ENCODE data around the gene RAX2. TPM values are rescaled to one million over a fixed set of nuclear protein-coding genes. Genes with fewer than 3 reads are reported as not detected.
"Not testable (repeated sequence)": the region's sequence is repeated elsewhere in the genome, so short reads cannot be mapped to it uniquely, and the experiment has no call there.

The RAX2 gene
- total RNA-seq, 1 donor from 2014 or later, result not detected

DNA sequence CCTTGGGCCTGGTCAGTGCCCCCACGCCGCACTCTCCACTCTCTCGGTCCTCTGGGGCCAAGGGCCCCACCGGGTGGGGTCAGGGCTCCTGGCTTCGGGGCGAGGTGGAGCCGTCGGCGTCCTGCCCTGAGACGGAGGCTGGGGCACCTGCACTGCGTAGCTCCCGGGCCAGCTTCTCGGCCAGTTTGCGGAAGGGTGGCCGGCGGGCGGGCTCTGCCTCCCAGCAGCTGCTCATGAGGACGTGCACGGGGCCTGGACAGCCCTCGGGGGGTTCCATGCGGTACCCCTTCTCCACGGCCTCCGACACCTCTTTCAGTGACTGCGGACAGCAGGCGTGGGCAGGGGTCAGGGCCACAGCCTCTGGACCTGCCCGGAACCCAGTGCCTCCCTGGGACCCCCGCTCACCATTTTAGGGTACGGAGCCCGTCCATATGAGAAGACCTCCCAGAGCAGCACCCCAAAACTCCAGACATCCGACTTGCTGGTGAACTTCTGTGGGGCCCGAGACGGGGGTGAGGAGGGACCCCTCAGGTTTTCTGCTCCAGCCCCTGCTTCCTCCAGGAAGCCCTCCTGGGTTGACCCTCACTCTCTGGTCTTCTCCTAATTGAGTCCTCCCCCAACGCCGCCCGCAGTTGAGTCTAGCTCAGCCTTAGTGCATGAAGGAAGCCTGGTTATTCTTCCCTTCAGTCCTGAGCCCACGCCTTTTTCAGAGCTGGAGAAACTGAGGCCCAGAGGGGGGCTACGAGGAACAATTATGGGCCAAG, 6.3 kb upstream of the RAX2 start:
- intact Hi-C loops (cut with micrococcal nuclease), result no loop called here

DNA sequence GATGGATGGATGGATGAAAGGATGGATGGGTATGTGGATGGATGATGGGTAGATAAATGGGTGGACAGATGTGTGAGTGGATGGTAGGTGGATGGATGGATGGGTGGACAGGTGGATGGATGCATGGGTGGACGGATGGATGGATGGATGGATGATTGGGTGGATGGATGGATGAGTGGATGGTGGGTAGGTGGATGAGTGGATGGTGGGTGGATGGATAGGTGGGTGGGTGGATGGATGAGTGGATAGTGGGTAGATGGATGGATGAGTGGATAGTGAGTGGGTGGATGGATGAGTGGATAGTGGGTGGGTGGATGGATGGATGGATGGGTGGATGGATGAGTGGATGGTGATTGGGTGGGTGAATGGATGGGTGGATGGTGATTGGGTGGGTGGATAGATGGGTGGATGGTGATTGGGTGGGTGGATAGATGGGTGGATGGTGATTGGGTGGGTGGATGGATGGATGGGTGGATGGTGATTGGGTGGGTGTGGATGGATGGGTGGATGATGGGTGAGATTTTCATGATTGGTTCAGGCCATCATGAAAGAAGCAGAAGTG, 4.5 kb upstream of the RAX2 start:
- intact Hi-C loops (cut with micrococcal nuclease), result no loop called here

DNA sequence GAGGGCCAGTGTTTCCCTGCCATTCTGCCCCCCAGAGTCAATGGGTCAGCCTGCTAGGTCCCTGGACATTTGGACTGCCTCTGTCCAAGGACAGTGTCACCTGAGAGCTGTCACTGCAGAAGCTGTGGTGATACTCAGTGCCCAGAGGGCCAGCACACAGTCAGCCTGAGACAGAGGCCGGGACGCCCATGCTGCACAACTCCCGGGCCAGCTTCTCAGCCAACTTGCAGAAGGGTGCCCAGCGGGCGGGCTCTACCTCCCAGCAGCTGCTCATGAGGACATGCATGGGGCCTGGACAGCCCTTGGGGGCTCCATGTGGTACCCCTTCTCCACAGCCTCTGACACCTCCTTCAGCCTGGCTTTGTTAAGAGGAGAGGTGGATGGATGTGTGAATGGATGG, 3.8 kb upstream of the RAX2 start:
- intact Hi-C loops (cut with micrococcal nuclease), result no loop called here

DNA sequence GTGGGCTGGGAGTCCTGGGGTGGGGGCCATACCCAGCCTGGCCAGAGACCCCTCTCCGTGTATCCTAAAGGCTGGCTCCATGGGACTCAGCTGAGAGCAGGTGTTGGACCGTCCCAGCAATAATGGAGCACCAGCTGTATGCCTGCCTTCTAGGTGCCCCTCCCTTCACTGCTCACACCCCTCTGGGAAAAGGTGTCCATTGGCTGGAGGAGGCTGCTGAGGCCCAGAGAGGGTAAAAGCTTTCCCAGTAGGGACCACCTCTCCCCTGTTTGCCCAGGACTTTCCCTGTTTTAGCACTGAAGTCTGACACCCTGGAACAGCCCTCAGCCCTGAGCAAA, 3.3 kb upstream of the RAX2 start:
- intact Hi-C loops (cut with micrococcal nuclease), result no loop called here

DNA sequence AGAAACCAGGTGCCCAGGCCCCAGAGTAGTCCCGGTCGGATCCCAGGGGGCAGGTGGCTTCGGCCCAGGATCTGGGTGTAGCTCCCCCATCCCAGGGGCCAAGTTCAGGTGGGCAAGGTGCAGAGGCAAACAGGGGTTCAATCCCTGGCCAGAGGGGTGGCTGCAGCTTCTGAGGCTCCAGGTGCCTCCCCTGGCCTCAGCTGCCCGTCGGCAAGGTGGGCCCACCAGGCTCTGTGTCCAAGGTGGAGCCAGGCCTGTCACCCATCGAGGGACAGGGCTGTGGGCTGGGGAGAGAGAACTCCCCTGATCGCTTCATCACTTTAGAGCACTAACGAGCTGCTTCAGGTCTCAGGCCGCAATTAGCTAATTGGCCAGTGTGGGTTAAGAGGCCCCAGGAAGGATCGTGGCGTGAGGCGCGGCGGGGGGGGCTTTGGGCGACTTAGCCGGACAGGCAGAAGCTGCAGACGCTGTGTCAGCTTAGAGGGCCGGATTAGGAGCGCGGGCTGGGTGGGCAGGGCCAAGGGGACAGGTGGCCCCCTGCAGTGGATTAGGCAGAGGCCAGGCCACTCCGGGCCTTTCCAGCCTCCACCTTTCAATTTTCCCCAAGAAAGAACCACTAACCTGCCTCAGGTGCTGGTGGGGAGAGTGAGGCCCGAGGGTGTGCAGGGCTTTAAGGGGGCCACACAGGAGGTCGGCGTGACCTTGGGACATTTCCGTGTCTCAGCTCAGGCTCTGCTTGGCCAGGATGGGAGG, 2.8 kb upstream of the RAX2 start:
- intact Hi-C loops (cut with micrococcal nuclease), result no loop called here

DNA sequence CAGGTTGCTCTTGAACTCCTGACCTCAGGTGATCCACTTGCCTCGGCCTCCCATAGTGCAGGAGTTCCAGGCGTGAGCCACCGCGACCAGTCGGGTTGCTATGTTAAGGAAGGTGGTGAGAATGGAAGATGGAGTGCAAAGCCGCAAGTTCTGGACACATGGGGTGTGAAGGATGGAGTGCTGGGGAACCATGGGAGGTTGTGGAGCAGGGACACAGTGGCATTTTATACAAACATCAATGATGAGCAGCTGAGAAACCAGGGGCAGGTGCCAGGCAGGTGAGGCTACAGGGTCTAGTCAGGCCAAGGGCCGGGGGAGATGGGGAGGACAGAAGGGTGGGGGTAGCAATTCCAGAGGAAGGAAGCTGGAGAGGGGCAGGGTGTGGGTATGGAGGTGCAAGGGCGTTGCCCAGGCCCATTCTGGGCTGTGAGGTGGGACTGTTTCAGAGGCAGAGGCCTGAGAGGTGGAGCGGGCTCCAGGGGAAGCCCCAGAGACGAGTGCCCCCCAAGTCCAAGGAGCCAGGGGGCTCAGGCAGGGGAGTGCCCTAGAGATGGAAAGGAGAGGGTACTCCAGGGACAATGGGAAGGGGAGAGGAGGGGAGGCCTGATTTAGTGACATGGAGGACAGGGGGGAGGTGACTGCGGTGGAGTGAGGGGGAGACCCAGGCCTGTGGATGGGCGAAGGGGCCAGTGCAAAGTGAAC, 1.9 kb upstream of the RAX2 start:
- intact Hi-C loops (cut with micrococcal nuclease), result no loop called here

DNA sequence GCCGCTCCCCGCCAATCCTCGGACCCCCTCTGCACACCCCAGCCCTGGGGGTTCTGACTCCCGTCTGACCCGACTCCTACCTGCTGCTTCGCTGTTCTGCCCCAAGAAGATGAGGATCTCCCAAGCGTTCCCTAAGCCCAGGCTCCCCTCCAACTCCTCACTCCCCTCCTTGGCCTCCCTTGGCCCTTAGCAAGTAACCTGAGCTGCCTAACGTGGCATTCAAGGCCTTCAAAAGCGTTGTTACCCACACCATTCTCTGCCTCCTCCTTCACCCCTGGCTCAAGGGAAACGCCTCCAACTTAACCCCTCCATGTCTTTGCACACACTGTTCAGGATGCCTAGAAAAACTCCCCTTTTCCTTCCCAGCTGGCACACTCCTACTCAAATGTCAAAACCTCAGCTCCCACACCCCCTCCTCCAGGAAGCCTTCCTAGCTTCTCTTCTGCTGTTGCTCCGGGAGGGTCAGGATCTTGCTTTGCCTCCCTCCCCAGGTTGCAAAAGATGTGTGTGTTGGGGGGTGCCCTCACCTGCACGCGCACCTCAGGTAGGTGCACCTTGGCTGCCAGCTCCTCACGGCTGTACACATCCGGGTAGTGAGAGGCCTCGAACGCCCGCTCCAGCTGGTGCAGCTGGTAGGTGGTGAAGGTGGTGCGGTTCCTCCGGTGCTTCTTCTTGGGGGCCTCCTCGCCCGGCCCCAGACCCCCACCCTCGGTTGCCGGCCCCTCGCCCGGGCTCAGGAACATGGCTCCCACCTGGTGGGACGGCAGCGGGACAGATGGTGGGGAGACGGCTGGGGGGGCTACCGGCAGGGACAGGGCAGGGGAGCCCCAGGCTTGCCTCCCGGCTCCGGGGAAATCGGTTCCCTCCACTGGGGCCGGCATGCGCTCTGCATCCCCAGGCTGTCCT, 775 bp downstream of the RAX2 start:
- intact Hi-C loops (cut with micrococcal nuclease), result no loop called here

DNA sequence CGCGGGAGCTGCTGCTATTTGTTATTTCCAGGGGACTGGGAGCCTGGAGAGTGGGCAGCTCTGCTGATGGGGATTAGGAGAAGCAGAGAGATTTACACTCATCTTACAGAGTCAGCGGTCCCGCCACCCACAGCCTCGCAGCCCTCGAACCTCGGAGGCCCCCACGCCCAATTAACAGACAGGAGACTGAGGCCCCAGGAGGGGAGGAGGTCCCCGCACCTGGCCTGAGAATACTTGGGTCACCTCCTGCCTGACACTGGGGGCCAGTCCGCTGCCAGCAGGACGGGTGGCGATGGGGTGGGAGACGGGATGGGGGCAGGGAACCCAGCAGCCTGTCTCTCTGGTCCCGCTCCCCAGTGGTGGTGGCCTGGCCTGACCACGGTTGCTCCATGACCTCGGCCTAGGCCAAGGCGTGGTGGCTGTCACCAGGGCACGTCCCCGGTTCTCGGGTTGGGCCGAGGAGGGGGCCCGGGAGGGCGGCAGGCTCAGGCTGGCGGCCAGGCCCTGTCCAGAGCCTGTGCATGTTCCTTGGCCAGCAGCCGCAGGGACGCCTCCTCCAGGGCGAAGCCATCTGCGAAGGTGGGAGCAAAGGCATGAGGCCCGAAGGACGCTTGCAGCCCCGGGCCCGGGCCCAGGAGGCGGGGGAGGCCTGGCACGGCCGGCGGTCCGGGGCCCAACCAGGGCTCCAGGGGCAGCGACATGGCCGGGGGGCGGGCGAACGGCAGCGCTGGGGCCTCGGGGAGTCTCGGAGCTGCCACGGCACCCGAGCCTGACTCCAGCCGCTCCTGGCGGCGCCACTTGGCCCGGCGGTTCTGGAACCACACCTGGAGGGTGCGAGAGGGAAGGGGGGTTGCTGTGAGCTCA, 1.7 kb downstream of the RAX2 start:
- intact Hi-C loops (cut with micrococcal nuclease), result no loop called here

DNA sequence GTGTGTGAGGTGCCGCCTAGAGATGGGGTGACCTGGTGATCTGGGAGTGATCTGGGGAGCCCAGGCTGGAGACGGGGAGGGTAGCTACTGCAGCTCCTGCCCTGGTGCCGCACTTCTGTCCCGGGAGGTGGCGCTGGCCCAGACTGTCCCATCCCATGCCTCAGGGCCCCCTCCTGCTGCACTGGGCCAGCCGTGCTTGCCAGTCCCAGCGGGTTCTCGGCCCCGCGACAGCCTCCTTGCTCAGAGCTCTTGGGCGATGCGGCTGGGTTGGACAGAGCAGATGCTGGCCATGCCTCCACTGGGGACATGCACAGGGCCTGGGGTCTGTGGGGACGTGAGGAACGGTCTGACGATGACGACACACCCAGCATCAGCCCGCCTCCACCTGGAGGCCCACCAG, 2.5 kb downstream of the RAX2 start:
- intact Hi-C loops (cut with micrococcal nuclease), result no loop called here

DNA sequence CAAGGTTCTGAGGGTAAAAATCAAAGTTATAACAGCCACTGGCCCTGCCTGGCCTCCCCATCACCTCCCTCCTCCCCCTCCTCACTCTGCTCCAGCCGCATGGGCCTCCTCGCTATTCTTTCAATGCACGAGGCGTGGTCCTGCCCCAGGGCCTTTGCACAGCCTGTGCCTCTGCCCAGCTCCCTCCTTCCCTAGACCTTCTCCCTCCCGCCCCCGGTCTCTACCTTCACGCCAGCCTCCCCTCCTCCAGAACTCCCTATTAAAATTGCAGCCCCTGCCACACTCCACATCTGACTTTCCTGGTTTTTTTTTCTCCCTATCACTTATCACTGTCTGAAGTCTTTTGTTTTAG, 3.3 kb downstream of the RAX2 start:
- intact Hi-C loops (cut with micrococcal nuclease), result no loop called here

DNA sequence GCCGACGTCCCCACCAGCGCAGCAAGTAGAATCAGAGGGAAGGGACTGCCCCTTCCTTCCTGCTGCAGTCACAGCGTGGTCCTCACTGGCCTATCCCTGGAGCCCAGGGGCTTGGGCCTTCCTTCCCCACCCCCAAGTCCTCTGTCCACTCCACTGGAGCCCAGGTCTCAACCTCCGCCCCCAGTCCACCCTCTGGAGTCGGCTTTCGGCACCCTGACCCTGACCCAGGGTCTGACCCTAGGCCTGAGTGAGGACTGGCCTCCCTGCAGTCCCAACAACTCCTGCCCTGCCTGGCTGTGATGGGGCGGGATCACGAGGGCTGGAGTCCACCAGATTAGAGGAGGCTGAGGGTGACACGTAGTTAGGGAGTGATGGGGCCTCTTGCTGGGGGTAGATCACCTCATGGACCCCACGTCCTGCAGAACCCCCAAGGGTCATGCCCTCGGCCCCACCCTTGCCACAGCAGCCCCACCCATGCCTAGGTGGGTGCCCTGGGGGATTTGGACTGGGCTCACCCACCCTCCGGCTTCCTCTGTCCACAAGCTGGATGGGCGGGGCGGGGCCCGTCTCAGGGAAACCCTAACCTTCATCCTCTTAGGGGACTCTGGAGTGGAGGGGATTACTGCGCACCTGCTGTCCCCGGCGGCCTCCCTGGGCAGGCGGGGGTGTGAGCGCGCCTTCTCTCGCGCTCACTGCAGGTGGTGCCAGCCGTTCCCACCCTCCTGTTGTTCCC, 3.8 kb downstream of the RAX2 start:
- intact Hi-C loops (cut with micrococcal nuclease), result no loop called here

DNA sequence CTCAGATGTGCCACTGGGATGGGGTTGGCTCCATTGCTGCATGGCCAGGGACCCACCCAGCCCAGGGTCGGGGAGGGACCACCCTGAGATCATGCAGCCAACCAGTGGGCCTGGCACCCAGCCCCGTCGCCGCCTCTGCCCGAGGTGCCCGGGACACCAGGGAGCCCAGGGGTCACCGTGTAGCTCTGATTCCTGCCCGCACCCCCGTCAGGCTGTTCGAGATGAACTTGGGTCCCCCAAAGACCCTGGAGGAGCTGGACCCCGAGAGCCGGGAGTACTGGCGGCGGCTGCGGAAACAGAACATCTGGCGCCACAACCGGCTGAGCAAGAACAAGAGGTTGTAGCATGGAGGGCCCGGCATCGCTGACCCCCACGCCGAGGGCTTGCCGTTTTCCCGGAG, 5.0 kb downstream of the RAX2 start:
- intact Hi-C loops (cut with micrococcal nuclease), result no loop called here

DNA sequence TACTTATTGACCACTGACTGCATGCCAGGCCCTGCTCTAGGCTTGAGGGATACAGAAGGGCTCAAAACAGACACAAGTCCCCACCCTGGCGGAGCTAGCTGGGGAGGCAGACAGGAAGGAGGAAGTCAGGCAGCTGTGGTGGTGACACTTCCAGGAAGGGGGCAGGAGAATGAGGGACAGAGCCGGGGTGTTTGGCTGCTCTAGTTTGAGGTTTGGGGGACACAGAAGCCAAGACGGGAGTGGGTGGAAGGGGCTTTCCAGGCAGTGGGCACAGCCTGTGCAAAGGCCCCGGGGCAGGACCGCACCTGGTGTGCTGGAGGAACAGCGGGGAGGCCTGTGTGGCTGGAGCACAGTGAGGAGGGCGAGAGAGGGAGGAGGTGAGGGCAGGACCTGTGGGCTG, 5.5 kb downstream of the RAX2 start:
- intact Hi-C loops (cut with micrococcal nuclease), result no loop called here

DNA sequence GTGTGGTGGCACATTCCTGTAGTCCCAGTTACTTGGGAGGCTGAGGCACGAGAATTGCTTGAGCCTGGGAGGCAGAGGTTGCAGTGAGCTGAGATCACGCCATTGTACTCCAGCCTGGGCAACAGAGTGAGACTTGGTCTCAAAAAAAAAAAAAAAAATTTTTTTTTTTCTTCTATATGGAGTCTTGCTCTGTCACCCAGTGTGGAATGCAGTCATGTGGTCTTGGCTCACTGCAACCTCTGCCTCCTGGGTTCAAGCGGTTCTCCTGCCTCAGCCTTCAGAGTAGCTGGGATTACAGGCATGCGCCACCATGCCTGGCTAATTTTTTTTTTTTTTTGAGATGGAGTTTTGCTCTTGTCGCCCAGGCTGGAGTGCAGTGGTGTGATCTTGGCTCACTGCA, 6.3 kb downstream of the RAX2 start:
- intact Hi-C loops (cut with micrococcal nuclease), result not testable (repeated sequence)

DNA sequence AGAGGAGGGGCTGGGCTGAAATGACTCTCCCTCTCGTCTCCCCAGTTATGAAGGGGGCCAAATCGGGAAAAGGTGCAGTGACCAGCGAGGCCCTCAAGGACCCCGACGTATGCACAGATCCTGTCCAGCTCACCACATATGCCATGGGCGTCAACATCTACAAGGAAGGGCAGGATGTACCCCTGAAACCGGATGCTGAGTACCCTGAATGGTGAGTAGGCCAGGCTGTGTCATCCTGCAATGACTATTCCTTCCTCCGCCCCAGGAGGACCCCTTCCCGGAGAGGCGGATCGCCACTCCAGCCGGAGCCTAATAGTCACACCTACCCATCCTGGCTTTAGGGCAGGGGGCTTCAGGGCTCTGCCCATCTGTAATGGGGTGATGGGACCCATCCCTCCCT, 6.9 kb downstream of the RAX2 start:
- intact Hi-C loops (cut with micrococcal nuclease), result no loop called here

DNA sequence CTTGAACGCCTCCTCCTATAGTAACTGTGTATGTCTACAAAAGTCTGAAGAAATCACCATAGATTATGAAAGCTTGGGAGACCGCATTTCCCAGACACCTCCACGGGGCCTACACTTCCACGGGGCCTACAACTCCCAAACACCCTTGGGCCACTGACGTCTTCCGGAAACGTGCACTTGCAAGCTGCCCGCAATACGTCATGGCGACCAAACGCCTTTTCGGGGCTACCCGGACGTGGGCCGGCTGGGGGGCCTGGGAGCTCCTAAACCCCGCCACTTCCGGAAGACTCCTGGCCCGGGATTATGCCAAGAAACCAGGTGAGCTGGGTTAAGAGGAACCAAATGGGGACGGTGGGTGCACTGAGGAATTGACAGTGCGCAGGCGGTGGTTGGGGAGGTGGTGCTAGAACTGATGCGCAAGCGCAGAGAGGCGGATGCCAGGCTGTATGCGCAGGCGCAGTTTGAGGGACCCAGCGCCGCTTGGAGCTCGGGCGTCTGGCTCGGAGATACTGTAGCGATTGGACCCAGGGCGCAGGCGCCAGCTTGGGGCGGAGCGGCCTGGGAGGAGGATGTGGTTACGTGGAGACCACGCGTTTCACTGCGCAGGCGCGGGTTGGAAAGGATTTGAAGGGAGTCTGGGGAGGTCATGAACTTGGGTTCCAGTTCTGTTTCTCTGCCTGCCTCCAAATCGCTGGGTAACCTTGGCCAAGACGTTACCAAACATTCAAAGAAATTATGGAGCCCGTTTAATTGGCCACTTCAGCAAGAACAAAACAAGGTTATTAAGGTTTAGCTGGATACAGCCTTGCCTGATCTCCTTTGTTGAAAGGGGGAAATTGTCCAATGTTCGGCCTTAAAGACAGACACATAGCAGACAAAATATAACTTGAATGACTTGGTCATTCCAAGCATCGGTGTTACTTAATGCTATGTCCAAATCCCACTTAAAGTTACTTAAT, 9.2 kb downstream of the RAX2 start, which contains the start of gene MRPL54:
MRPL54 (plus strand) TSS at position 182 of the 959 bp plus-strand sequence; CDS start at position 201, 19 bp downstream.
- intact Hi-C loops (cut with micrococcal nuclease), result loop anchor here (2.0 to 5.0 kb wide), 5 partner anchors 50 to 484 kb away; partner anchors contain the start of genes EEF2, PIP5K1C and YJU2

DNA sequence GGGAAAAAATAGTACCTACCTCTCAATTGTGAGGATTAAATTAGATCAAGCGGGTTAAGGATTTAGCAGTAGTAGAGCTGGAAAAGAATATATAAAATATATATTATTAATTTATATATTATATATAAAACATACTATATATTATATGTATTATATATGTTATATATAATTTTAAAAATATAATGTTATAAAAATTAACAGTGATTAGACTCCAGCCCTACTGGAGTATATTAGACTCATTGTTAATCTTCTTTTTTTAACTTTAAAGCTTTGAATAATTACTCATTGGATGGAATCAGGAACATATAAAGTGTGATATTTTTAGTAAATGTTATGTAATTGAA, 9.9 kb downstream of the RAX2 start:
- intact Hi-C loops (cut with micrococcal nuclease), result loop anchor here (2.0 to 5.0 kb wide), 5 partner anchors 51 to 485 kb away; partner anchors contain the start of genes EEF2, PIP5K1C and YJU2

Data from T-helper 2 cell treated with Interferon-gamma antibody and Interleukin-4, amounts not matched to agents 100 ng/mL and 5 ng/mL, for 36 hours (primary cell).